NB4 (cell line): ENCODE measurements around the gene CNTNAP2.

ENCODE experiments used
- POLR2A ChIP-seq: IDR thresholded peaks from 2 replicates; pipeline ENCODE4 v1.6.1; 2011; ENCODE audit warnings: mild to moderate bottlenecking; ENCODE audit not compliant: insufficient read length; ENCODE audit errors: extremely low read depth
- TF ChIP-seq, protein P1 (sequence below): IDR thresholded peaks from one replicate; pipeline ENCODE4 v1.5.1; 2012; ENCODE audit warnings: low read depth, low read length
- TF ChIP-seq, protein P2 (sequence below): IDR thresholded peaks from 2 replicates; pipeline ENCODE4 v1.6.1; 2011; ENCODE audit warnings: low read depth, low read length

DNA sequence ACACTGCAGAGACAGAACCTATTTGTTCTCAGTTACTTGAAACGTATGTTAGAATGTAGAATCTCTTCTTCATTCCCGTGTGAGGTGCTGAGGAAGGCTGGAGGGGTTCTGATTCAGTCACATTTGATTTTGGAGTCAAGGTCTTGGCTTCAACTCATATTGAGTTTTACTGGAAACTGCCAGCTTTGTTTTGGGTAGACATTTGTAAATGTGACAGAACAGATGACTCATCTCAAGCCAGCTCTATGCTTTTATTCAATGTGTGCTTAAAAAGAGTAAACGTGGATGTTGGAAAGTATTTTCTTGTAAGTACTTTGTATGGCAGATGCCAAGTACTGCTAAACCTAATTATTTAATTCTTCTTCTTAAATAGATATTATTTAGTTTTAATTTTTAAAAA lies 1693.2 kb downstream of the CNTNAP2 start:
- no peak for TF ChIP-seq POLR2A
- TF ChIP-seq, protein P1, sequence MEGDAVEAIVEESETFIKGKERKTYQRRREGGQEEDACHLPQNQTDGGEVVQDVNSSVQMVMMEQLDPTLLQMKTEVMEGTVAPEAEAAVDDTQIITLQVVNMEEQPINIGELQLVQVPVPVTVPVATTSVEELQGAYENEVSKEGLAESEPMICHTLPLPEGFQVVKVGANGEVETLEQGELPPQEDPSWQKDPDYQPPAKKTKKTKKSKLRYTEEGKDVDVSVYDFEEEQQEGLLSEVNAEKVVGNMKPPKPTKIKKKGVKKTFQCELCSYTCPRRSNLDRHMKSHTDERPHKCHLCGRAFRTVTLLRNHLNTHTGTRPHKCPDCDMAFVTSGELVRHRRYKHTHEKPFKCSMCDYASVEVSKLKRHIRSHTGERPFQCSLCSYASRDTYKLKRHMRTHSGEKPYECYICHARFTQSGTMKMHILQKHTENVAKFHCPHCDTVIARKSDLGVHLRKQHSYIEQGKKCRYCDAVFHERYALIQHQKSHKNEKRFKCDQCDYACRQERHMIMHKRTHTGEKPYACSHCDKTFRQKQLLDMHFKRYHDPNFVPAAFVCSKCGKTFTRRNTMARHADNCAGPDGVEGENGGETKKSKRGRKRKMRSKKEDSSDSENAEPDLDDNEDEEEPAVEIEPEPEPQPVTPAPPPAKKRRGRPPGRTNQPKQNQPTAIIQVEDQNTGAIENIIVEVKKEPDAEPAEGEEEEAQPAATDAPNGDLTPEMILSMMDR, result no peak
- TF ChIP-seq, protein P2, sequence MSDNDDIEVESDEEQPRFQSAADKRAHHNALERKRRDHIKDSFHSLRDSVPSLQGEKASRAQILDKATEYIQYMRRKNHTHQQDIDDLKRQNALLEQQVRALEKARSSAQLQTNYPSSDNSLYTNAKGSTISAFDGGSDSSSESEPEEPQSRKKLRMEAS, result no peak
